Stimulated activated CD8-positive, alpha-beta memory T cell treated with anti-CD3 and anti-CD28 coated beads, Interleukin-7, amount 100 ng/mL, for 48 hours (primary cell): ENCODE data around the gene PCDHA9.
"Not testable (repeated sequence)": the region's sequence is repeated elsewhere in the genome, so short reads cannot be mapped to it uniquely, and the experiment has no call there.

Experiments used
- DNase-seq, 2 donors: peaks; one replicate each; pipeline ENCODE4 v3.0.0-alpha.2; 2020; ENCODE audit warnings: low read depth in 1 of 2; ENCODE audit errors: extremely low read depth in 1 of 2

The PCDHA9 gene, protein sequence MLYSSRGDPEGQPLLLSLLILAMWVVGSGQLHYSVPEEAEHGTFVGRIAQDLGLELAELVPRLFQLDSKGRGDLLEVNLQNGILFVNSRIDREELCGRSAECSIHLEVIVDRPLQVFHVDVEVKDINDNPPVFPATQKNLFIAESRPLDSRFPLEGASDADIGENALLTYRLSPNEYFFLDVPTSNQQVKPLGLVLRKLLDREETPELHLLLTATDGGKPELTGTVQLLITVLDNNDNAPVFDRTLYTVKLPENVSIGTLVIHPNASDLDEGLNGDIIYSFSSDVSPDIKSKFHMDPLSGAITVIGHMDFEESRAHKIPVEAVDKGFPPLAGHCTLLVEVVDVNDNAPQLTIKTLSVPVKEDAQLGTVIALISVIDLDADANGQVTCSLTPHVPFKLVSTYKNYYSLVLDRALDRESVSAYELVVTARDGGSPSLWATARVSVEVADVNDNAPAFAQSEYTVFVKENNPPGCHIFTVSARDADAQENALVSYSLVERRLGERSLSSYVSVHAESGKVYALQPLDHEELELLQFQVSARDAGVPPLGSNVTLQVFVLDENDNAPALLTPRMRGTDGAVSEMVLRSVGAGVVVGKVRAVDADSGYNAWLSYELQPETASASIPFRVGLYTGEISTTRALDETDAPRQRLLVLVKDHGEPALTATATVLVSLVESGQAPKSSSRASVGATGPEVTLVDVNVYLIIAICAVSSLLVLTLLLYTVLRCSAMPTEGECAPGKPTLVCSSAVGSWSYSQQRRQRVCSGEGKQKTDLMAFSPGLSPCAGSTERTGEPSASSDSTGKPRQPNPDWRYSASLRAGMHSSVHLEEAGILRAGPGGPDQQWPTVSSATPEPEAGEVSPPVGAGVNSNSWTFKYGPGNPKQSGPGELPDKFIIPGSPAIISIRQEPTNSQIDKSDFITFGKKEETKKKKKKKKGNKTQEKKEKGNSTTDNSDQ

DNA sequence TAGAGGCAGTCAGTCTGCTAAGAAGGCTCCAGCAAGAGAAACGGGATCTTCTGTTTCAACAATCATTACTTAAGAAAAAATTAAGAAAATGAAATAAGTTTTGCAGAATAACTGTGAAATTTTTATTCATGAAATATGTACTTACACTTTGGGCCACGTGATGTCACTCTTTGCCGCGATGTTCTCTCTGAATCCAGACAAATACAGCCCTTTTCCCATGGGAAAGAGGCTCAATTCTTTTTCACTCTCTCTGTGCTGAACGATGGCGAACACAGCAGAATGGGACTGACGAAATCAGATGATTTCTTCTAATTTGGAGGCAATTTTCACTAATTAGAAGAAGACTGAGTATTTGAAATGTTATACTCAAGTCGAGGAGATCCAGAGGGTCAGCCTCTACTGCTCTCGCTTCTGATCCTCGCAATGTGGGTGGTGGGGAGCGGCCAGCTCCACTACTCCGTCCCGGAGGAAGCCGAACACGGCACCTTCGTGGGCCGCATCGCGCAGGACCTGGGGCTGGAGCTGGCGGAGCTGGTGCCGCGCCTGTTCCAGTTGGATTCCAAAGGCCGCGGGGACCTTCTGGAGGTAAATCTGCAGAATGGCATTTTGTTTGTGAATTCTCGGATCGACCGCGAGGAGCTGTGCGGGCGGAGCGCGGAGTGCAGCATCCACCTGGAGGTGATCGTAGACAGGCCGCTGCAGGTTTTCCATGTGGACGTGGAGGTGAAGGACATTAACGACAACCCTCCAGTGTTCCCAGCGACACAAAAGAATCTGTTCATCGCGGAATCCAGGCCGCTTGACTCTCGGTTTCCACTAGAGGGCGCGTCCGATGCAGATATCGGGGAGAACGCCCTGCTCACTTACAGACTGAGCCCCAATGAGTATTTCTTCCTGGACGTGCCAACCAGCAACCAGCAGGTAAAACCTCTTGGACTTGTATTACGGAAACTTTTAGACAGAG lies at the start of gene PCDHA9:
Gene PCDHA9, plus strand, starts transcription at position 244 of the 964 bp plus-strand sequence. Its CDS starts 114 bp downstream, at position 358.
- DNase-seq, result not testable (repeated sequence)

- no peak for DNase-seq
Measured at GRCh38 chr5:140800816-140801493, 47.2 kb upstream of the PCDHA9 start, which contains the start of gene PCDHA3. Gene PCDHA3, plus strand, starts transcription at chr5:140801057.

GRCh38 chr5:140801494-140801841 lies 46.7 kb upstream of the PCDHA9 start:
- no peak for DNase-seq

DNA sequence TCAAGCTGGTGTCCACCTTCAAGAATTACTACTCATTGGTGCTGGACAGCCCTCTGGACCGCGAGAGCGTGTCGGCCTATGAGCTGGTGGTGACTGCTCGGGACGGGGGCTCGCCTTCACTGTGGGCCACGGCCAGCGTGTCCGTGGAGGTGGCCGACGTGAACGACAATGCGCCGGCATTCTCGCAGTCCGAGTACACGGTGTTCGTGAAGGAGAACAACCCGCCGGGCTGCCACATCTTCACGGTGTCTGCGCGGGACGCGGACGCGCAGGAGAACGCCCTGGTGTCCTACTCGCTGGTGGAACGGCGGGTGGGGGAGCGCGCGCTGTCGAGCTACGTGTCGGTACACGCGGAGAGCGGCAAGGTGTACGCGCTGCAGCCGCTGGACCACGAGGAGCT lies 45.8 kb upstream of the PCDHA9 start:
- DNase-seq, result not testable (repeated sequence)

DNA sequence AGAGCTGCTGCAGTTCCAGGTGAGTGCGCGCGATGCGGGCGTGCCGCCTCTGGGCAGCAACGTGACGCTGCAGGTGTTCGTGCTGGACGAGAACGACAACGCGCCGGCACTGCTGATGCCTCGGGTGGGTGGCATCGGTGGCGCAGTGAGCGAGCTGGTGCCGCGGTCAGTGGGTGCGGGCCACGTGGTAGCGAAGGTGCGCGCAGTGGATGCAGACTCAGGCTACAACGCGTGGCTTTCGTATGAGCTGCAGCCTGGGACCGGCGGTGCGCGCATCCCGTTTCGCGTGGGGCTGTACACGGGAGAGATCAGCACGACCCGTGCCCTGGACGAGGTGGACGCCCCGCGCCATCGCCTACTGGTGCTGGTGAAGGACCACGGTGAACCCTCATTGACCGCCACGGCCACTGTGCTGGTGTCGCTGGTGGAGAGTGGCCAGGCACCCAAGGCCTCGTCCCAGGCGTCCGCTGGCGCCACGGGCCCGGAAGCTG lies 45.4 kb upstream of the PCDHA9 start:
- no peak for DNase-seq

DNA sequence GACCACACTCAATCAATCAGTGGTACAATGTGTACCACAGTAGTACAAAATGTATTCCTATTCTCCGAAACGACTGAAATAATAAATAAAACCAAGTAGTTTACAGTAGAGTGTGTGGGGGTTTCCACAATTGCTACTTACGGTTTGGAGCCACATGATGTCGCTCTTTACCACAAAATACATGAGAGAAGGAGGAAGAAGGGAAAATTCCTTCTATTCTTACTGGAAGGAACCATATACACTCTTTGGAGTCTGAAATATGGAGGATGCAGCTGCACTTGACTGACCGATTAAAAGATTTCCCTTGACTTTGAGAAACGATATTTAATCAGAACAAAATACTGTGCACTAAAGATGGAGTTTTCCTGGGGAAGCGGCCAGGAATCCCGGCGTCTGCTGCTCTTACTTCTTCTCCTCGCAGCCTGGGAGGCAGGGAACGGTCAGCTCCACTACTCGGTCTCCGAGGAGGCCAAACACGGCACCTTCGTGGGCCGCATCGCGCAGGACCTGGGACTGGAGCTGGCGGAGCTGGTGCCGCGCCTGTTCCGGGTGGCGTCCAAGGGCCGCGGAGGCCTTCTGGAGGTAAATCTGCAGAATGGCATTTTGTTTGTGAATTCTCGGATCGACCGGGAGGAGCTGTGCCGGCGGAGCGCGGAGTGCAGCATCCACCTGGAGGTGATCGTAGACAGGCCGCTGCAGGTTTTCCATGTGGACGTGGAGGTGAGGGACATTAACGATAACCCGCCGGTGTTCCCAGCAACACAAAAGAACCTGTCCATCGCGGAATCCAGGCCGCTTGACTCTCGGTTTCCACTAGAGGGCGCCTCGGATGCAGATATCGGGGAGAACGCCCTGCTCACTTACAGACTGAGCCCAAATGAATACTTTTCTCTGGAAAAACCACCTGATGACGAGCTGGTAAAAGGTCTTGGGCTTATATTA lies 41.1 kb upstream of the PCDHA9 start, which contains the start of gene PCDHA4:
Gene PCDHA4, plus strand, starts transcription at position 235 of the 942 bp plus-strand sequence.
- DNase-seq, result no peak

- DNase-seq, result not testable (repeated sequence)
Measured at GRCh38 chr5:140808241-140808888, 39.8 kb upstream of the PCDHA9 start.

DNA sequence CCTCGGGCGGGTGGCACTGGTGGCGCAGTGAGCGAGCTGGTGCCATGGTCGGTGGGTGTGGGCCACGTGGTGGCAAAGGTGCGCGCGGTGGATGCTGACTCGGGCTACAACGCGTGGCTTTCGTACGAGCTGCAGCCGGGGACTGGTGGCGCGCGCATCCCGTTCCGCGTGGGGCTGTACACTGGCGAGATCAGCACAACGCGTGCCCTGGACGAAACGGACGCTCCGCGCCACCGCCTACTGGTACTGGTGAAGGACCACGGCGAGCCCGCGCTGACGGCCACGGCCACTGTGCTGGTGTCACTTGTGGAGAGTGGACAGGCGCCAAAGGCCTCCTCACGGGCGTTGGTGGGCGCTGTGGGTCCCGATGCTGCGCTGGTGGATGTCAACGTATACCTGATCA lies 39.3 kb upstream of the PCDHA9 start:
- DNase-seq, result no peak

DNA sequence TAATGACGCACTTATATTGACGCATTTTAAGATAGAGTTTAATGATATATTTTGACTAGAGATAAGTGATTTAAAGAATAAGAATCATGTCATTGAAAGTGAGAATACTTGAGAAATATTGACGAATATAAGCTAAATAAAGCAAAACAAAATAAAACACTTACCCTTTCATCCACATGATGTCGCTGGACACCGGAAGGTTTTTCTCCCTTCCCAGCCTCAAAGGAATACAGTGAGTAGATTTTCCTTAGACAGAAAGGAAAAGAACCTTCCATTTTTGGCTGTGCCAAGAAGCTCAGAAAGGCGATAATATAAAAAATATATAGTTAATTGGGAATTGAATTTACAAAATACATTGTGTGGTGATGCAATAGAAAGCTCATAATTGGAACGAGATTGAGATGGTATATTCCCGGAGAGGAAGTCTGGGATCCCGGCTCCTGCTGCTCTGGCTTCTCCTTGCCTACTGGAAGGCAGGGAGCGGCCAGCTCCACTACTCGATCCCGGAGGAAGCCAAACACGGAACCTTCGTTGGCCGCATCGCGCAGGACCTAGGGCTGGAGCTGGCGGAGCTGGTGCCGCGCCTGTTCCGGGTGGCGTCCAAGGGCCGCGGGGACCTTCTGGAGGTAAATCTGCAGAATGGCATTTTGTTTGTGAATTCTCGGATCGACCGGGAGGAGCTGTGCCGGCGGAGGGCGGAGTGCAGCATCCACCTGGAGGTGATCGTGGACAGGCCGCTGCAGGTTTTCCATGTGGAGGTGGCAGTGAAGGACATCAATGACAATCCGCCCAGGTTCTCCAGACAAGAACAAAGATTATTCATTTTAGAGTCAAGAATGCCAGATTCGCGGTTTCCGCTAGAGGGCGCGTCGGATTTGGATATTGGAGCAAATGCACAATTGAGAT lies 26.6 kb upstream of the PCDHA9 start, which contains the start of gene PCDHA5:
Gene PCDHA5, plus strand, starts transcription at position 239 of the 906 bp plus-strand sequence.
- no peak for DNase-seq

DNA sequence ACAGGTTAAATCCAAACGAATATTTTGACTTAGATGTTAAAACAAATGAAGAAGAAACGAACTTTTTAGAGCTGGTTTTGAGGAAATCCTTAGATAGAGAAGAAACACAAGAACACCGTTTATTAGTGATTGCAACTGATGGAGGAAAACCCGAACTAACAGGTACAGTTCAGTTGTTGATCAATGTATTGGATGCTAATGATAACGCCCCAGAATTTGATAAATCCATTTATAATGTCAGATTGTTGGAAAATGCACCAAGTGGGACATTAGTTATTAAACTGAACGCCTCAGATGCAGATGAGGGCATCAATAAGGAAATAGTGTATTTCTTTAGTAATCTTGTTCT lies 25.9 kb upstream of the PCDHA9 start:
- DNase-seq, result no peak

GRCh38 chr5:140822969-140823368 lies 25.2 kb upstream of the PCDHA9 start:
- not testable (repeated sequence) for DNase-seq

DNA sequence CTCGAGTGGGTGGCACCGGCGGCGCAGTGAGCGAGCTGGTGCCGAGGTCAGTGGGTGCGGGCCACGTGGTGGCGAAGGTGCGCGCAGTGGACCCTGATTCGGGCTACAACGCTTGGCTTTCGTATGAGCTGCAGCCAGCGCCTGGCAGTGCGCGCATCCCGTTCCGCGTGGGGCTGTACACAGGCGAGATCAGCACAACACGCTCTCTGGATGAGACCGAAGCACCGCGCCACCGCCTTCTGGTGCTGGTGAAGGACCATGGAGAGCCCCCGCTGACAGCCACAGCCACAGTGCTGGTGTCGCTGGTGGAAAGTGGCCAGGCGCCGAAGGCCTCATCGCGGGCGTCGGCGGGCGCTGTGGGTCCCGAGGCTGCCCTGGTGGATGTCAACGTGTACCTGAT lies 24.7 kb upstream of the PCDHA9 start:
- DNase-seq, result no peak

- DNase-seq, result no peak
Measured at GRCh38 chr5:140827704-140828361, 20.3 kb upstream of the PCDHA9 start, which contains the start of gene PCDHA6. Gene PCDHA6, plus strand, starts transcription at chr5:140827960. Its CDS starts 132 bp downstream, at chr5:140828092.

- DNase-seq, result no peak
Measured at GRCh38 chr5:140828362-140828737, 19.8 kb upstream of the PCDHA9 start.

DNA sequence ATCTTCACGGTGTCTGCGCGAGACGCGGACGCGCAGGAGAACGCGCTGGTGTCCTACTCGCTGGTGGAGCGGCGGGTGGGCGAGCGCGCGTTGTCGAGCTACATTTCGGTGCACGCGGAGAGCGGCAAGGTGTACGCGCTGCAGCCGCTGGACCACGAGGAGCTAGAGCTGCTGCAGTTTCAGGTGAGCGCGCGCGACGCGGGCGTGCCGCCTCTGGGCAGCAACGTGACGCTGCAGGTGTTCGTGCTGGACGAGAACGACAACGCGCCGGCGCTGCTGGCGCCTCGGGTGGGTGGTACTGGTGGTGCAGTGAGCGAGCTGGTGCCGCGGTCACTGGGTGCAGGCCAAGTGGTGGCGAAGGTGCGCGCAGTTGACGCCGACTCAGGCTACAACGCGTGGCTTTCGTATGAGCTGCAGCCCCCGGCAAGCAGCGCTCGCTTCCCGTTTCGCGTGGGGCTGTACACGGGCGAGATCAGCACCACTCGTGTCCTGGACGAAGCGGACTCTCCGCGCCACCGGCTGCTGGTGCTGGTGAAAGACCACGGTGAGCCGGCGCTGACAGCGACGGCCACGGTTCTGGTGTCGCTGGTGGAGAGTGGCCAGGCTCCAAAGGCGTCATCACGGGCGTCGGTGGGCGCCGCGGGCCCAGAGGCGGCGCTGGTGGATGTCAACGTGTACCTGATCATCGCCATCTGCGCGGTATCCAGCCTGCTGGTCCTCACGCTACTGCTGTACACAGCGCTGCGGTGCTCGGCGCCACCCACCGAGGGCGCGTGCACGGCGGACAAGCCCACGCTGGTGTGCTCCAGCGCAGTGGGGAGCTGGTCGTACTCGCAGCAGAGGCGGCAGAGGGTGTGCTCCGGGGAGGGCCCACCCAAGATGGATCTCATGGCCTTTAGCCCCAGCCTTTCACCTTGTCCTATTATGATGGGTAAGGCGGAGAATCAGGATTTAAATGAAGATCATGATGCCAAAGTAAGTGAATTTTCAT lies 18.4 kb upstream of the PCDHA9 start:
- not testable (repeated sequence) for DNase-seq
